Measurements from ENCODE around the gene TNIK.

The TNIK gene

GRCh38 chr3:171446301-171446700 is 13.9 kb downstream of the TNIK start:
- no peak overlapping the region for H3K4me3 ChIP-seq (IDR thresholded peaks at IDR 0.05; ENCODE audit: insufficient read depth, low read depth, low read length)
- H3K27me3 ChIP-seq (ENCODE audit: insufficient read depth, low read depth) = no peaks in the 10 kb centered on the region
- no peaks in the 10 kb centered on the region for H3K4me1 ChIP-seq (ENCODE audit: low read depth, poor library complexity, severe bottlenecking)
- H3K9ac ChIP-seq = no peak overlapping the region
- no peaks in the 10 kb centered on the region for H4K20me1 ChIP-seq (ENCODE audit: insufficient read depth)
- H3K79me2 ChIP-seq (ENCODE audit: insufficient read depth, low read depth) = no peaks in the 10 kb centered on the region
- no peak overlapping the region for H2AFZ ChIP-seq (ENCODE audit: low read depth)
- H3K4me2 ChIP-seq = no peak overlapping the region
- TF ChIP-seq CTCF (conservative IDR thresholded peaks at IDR 0.05; ENCODE audit: low read depth, low read length) = no peak
- no peak overlapping the region for H3K27ac ChIP-seq
- H3K36me3 ChIP-seq (ENCODE audit: insufficient read depth) = no peaks in the 10 kb centered on the region

- Histone ChIP-seq H3K36me3 (ENCODE audit: insufficient read depth) (no peaks in the 10 kb centered on the region), H3K27ac (no peak overlapping the region), H3K4me1 (ENCODE audit: low read depth, poor library complexity, severe bottlenecking) (no peaks in the 10 kb centered on the region), H2AFZ (ENCODE audit: low read depth) (no peak overlapping the region), H3K27me3 (ENCODE audit: insufficient read depth, low read depth) (no peaks in the 10 kb centered on the region), H3K4me3 (IDR thresholded peaks at IDR 0.05; ENCODE audit: insufficient read depth, low read depth, low read length) (no peak overlapping the region), H4K20me1 (ENCODE audit: insufficient read depth) (no peaks in the 10 kb centered on the region), H3K9ac (no peak overlapping the region), H3K79me2 (ENCODE audit: insufficient read depth, low read depth) (no peaks in the 10 kb centered on the region), H3K4me2 (no peak overlapping the region)
- no peak for TF ChIP-seq CTCF (conservative IDR thresholded peaks at IDR 0.05; ENCODE audit: low read depth, low read length)
Observed at GRCh38 chr3:171445620-171446204, 14.5 kb downstream of the TNIK start.

- no peaks in the 10 kb centered on the region for H3K27me3 ChIP-seq (ENCODE audit: insufficient read depth, low read depth)
- H3K79me2 ChIP-seq (ENCODE audit: insufficient read depth, low read depth) = no peaks in the 10 kb centered on the region
- H3K9ac ChIP-seq = no peak overlapping the region
- no peaks in the 10 kb centered on the region for H3K4me1 ChIP-seq (ENCODE audit: low read depth, poor library complexity, severe bottlenecking)
- no peaks in the 10 kb centered on the region for H4K20me1 ChIP-seq (ENCODE audit: insufficient read depth)
- H2AFZ ChIP-seq (ENCODE audit: low read depth) = no peak overlapping the region
- H3K4me3 ChIP-seq (IDR thresholded peaks at IDR 0.05; ENCODE audit: insufficient read depth, low read depth, low read length) = no peak overlapping the region
- no peak overlapping the region for H3K27ac ChIP-seq
- no peak overlapping the region for H3K4me2 ChIP-seq
- no peaks in the 10 kb centered on the region for H3K36me3 ChIP-seq (ENCODE audit: insufficient read depth)
- no peak for TF ChIP-seq CTCF (conservative IDR thresholded peaks at IDR 0.05; ENCODE audit: low read depth, low read length)
Observed at GRCh38 chr3:171444001-171444690, 16.1 kb downstream of the TNIK start.

- TF ChIP-seq CTCF (conservative IDR thresholded peaks at IDR 0.05; ENCODE audit: low read depth, low read length) = no peak
- Histone ChIP-seq H4K20me1 (ENCODE audit: insufficient read depth) (no peaks in the 10 kb centered on the region), H3K27me3 (ENCODE audit: insufficient read depth, low read depth) (no peaks in the 10 kb centered on the region), H3K36me3 (ENCODE audit: insufficient read depth) (no peaks in the 10 kb centered on the region), H3K9ac (no peak overlapping the region), H3K27ac (no peak overlapping the region), H3K4me1 (ENCODE audit: low read depth, poor library complexity, severe bottlenecking) (no peaks in the 10 kb centered on the region), H2AFZ (ENCODE audit: low read depth) (no peak overlapping the region), H3K4me2 (no peak overlapping the region), H3K4me3 (IDR thresholded peaks at IDR 0.05; ENCODE audit: insufficient read depth, low read depth, low read length) (no peak overlapping the region), H3K79me2 (ENCODE audit: insufficient read depth, low read depth) (no peaks in the 10 kb centered on the region)
Observed at GRCh38 chr3:171443211-171443957, 16.8 kb downstream of the TNIK start.
